OCI-LY3 (cell line): ENCODE data around the gene MAPKAPK5.

ENCODE experiments used
- H2AFZ ChIP-seq: fragments of 200-600, 300-600 bp; shearing (Covaris generic); 2 replicates; pipeline ENCODE4 v1.6.0; 2014; ENCODE audit warnings: antibody characterized with exemption, low read depth, low read length
- H3K27ac ChIP-seq: fragments of 200-600, 300-600 bp; sonication (generic); 2 replicates; pipeline ENCODE4 v1.5.1; 2014; ENCODE audit warnings: mild to moderate bottlenecking, low read length, moderate library complexity, mixed read lengths
- H3K27me3 ChIP-seq: fragments of 200-600, 300-600 bp; sonication (generic); 2 replicates; pipeline ENCODE4 v1.6.1; 2014; ENCODE audit warnings: low read depth, low read length, mixed read lengths
- H3K36me3 ChIP-seq: fragments of 200-600, 300-600 bp; sonication (generic); replicated peaks from 2 replicates; pipeline ENCODE3; 2014; ENCODE audit warnings: low read depth, low read length, mixed read lengths
- H3K4me1 ChIP-seq: fragments of 300-600, 200-600 bp; sonication (generic); 2 replicates; pipeline ENCODE4 v1.6.1; 2014; ENCODE audit warnings: low read length, mixed read lengths
- H3K4me2 ChIP-seq: fragments of 200-600, 300-600 bp; sonication (generic); 2 replicates; pipeline ENCODE4 v1.6.1; 2014; ENCODE audit warnings: low read length, mixed read lengths
- H3K4me3 ChIP-seq: fragments of 300-600, 200-600 bp; sonication (generic); 2 replicates; pipeline ENCODE4 v1.5.1; 2014; ENCODE audit warnings: antibody characterized with exemption, mild to moderate bottlenecking, low read length, moderate library complexity
- H3K79me2 ChIP-seq: fragments of 300-600, 200-600 bp; shearing (Covaris generic); 2 replicates; pipeline ENCODE4 v1.6.1; 2014; ENCODE audit warnings: mild to moderate bottlenecking, low read length, mixed read lengths
- H3K9ac ChIP-seq: fragments of 300-600, 200-600 bp; shearing (Covaris generic); 2 replicates; pipeline ENCODE4 v1.6.0; 2014; ENCODE audit warnings: mild to moderate bottlenecking, low read length, moderate library complexity
- H3K9me3 ChIP-seq: fragments of 200-600, 300-600 bp; shearing (Covaris generic); 2 replicates; pipeline ENCODE4 v1.6.1; 2014; ENCODE audit warnings: low read length, mixed read lengths; ENCODE audit not compliant: insufficient read depth
- H4K20me1 ChIP-seq: fragments of 200-600, 300-600 bp; sonication (generic); 2 replicates; pipeline ENCODE4 v1.6.1; 2016; ENCODE audit warnings: low read length, mixed read lengths; ENCODE audit not compliant: insufficient read depth
- EZH2phosphoT487 ChIP-seq: fragments of 200-600 bp; shearing (Covaris generic); IDR thresholded peaks from 2 replicates; pipeline ENCODE4 v1.6.1; 2018; ENCODE audit warnings: antibody characterized with exemption, mixed run types, low read depth
- TF ChIP-seq, protein P1 (sequence below): fragments of 200-600, 300-600 bp; sonication (generic); IDR thresholded peaks from 2 replicates; pipeline ENCODE4 v1.5.1; 2014; ENCODE audit warnings: antibody characterized with exemption, low read length, low read depth

MAPKAPK5 gene

DNA sequence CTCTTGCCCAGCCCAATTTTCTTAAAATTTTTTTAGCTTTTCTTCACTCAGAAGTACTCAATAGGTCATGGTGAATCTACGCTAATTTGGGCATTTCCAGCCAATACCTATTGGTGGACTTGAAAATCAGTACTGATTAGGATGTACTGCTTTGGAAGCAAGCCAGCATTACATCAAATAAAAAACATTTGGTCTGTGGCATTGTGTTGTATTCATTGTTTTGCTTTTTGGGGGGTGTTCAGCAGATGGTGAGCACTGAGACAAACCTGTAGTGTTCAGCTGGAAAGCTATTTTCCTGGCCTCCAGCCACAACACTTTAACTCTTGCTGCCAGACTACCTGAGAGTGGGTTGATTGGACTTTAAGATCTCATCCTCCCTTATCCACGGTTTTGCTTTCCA, 4.0 kb downstream of the MAPKAPK5 start:
- H3K36me3 ChIP-seq = peaks cover 28% of the 10 kb centered on the region
- no peaks in the 10 kb centered on the region for H3K27me3 ChIP-seq
- no peak overlapping the region for H3K4me3 ChIP-seq
- TF ChIP-seq, protein P1, sequence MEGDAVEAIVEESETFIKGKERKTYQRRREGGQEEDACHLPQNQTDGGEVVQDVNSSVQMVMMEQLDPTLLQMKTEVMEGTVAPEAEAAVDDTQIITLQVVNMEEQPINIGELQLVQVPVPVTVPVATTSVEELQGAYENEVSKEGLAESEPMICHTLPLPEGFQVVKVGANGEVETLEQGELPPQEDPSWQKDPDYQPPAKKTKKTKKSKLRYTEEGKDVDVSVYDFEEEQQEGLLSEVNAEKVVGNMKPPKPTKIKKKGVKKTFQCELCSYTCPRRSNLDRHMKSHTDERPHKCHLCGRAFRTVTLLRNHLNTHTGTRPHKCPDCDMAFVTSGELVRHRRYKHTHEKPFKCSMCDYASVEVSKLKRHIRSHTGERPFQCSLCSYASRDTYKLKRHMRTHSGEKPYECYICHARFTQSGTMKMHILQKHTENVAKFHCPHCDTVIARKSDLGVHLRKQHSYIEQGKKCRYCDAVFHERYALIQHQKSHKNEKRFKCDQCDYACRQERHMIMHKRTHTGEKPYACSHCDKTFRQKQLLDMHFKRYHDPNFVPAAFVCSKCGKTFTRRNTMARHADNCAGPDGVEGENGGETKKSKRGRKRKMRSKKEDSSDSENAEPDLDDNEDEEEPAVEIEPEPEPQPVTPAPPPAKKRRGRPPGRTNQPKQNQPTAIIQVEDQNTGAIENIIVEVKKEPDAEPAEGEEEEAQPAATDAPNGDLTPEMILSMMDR = no peak
- no peak for TF ChIP-seq EZH2phosphoT487
- H2AFZ ChIP-seq = no peak overlapping the region
- no peak overlapping the region for H3K27ac ChIP-seq
- H3K79me2 ChIP-seq = peaks cover 99% of the 10 kb centered on the region
- H3K4me2 ChIP-seq = no peak overlapping the region
- H3K9ac ChIP-seq = no peak overlapping the region
- H3K9me3 ChIP-seq = no peaks in the 10 kb centered on the region
- peaks cover 7% of the 10 kb centered on the region for H3K4me1 ChIP-seq
- H4K20me1 ChIP-seq = peaks cover 2% of the 10 kb centered on the region; the same call in 1 of the 2 replicates

DNA sequence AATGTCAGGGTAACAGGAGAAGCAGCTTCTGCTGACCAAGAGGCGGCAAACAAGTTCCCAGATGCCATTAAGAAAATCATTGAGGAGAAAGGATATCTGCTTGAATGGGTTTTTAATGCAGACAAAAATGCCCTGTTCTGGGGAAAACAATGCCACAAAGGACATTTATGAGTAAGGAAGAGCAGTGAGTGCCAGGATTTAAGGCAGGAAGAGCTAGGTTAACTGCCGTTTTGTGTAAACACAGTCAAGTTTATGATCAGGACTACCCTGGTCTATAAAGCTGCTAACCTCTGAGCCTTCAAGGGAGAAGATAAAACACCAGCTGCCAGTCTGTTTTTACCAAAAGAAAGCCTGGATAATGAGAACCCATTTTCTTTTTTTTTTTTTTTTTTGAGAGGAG, 8.5 kb downstream of the MAPKAPK5 start:
- Histone ChIP-seq H2AFZ (no peak overlapping the region), H3K4me1 (no peaks in the 10 kb centered on the region), H3K9me3 (no peaks in the 10 kb centered on the region), H3K4me2 (no peak overlapping the region), H4K20me1 (peaks cover 7% of the 10 kb centered on the region; the same call in 1 of the 2 replicates), H3K9ac (no peak overlapping the region), H3K36me3 (peaks cover 29% of the 10 kb centered on the region), H3K4me3 (no peak overlapping the region), H3K79me2 (peaks cover 99% of the 10 kb centered on the region), H3K27ac (no peak overlapping the region), H3K27me3 (no peaks in the 10 kb centered on the region)
- TF ChIP-seq, protein P1 = no peak
- no peak for TF ChIP-seq EZH2phosphoT487

DNA sequence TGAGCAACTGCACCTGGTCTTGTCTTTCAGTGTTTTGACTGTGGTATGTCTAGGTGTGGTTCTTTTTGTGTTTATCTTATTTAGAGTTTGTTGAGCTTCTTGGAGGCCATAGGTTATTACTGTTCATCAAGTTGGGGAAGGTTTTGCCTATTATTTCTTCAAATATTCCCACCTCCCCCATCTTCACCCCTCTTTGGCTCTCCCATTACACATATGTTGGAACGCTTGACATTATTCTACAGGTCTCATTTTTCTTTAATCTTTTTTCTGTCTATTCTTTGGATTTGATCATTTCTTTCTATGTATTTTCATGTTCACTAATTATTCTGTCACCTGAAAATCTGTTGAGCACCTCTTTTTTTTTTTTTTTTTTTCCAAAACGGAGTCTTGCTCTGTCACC, 16.2 kb downstream of the MAPKAPK5 start:
- no peak overlapping the region for H3K9ac ChIP-seq
- H3K27me3 ChIP-seq = no peaks in the 10 kb centered on the region
- no peak overlapping the region for H3K4me3 ChIP-seq
- H2AFZ ChIP-seq = no peak overlapping the region
- H3K79me2 ChIP-seq = peaks cover 99% of the 10 kb centered on the region
- H3K4me2 ChIP-seq = no peak overlapping the region
- peaks cover 6% of the 10 kb centered on the region for H3K36me3 ChIP-seq
- peaks cover 23% of the 10 kb centered on the region for H4K20me1 ChIP-seq
- no peak for TF ChIP-seq EZH2phosphoT487
- TF ChIP-seq, protein P1 = no peak
- no peaks in the 10 kb centered on the region for H3K4me1 ChIP-seq
- no peak overlapping the region for H3K27ac ChIP-seq
- H3K9me3 ChIP-seq = no peaks in the 10 kb centered on the region

DNA sequence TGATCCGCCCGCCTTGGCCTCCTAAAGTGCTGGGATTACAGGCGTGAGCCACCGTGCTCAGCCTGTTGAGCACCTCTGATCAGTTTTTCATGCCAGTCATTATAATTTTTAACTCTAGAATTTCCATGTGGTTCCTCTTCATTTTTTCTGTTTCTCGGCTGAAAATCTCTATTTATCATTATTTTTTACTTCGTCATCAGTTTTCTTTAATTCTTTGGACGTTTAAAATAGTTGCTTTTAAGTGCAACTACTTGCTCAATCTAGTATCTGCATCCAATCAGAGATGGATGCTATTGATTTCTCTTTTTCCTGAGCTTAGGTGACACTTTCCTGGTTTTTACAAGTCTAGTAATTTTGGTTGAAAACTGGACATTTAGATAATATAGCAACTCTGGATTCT, 16.8 kb downstream of the MAPKAPK5 start:
- H3K79me2 ChIP-seq = peaks cover 99% of the 10 kb centered on the region

More for the DNA sequence above, 16.8 kb downstream of the MAPKAPK5 start:
- Histone ChIP-seq H3K4me2 (no peak overlapping the region), H3K4me1 (no peaks in the 10 kb centered on the region), H3K4me3 (no peak overlapping the region), H3K27ac (no peak overlapping the region), H3K36me3 (peaks cover 7% of the 10 kb centered on the region), H3K27me3 (no peaks in the 10 kb centered on the region), H3K9ac (no peak overlapping the region), H2AFZ (no peak overlapping the region), H4K20me1 (peaks cover 26% of the 10 kb centered on the region), H3K9me3 (no peaks in the 10 kb centered on the region)
- TF ChIP-seq, protein P1 = no peak
- TF ChIP-seq EZH2phosphoT487 = no peak
